ENCODE results near the gene CKS2.

GRCh38 chr9:89277454-89277853 is 33.5 kb upstream of the CKS2 start:
- TF ChIP-seq CTCF (IDR thresholded peaks at IDR 0.05) (no peak), POLR2A (IDR thresholded peaks at IDR 0.05) (no peak)

Data from lower leg skin (tissue), 3 donors.